ENCODE results near the gene SLC27A3. TPM values are rescaled to one million over a fixed set of nuclear protein-coding genes. Genes with fewer than 3 reads are reported as not detected.
A peak's percentile ranks its signal among the peaks of the same experiment; 100 is the strongest.

The SLC27A3 gene
- polyA plus RNA-seq, 2 of the 4 experiments (the other 2 are of a cell fraction), result 1.3 to 2.1 TPM

DNA sequence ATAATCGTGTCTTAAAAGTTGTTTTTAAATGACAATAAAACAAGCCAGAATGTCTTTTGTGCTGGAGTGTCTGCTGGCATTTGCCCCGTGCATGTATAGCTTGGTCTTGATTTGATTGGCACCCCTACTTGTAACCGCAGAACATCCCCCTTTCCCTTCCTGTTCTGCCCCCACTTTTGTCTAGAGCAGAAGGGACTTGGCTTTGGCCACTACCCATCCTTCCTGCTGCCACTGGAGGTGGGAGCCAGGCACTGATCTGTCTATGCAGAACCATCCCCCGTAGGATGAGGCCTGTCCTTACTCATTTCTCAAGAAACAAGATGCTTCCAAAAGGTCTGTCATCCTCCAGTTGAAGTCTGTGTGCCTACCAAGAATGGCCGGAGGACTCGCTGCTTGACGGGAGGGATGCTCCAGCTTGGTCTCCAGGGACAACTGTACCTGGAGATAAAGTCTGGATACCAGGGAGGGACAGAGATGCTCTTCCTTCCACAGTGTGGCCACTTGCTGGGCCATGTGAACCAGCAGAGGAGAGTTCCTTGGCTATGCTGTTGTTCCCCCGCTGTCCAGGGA lies 1.1 kb upstream of the SLC27A3 start (continued):
- TF ChIP-seq, protein P1, sequence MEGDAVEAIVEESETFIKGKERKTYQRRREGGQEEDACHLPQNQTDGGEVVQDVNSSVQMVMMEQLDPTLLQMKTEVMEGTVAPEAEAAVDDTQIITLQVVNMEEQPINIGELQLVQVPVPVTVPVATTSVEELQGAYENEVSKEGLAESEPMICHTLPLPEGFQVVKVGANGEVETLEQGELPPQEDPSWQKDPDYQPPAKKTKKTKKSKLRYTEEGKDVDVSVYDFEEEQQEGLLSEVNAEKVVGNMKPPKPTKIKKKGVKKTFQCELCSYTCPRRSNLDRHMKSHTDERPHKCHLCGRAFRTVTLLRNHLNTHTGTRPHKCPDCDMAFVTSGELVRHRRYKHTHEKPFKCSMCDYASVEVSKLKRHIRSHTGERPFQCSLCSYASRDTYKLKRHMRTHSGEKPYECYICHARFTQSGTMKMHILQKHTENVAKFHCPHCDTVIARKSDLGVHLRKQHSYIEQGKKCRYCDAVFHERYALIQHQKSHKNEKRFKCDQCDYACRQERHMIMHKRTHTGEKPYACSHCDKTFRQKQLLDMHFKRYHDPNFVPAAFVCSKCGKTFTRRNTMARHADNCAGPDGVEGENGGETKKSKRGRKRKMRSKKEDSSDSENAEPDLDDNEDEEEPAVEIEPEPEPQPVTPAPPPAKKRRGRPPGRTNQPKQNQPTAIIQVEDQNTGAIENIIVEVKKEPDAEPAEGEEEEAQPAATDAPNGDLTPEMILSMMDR (IDR thresholded peaks at IDR 0.05), result no peak
- no peak for TF ChIP-seq TFCP2L1 (CRISPR knock-in tag; IDR thresholded peaks at IDR 0.05)
- no peak for TF ChIP-seq MYC (IDR thresholded peaks at IDR 0.05; ENCODE audit: borderline replicate concordance, low read length)
- TF ChIP-seq FOSB (CRISPR knock-in tag; IDR thresholded peaks at IDR 0.05), result no peak
- no peak for TF ChIP-seq HDAC2 (IDR thresholded peaks at IDR 0.05)
- TF ChIP-seq SMC3 (IDR thresholded peaks at IDR 0.05), result no peak
- TF ChIP-seq, protein P2, sequence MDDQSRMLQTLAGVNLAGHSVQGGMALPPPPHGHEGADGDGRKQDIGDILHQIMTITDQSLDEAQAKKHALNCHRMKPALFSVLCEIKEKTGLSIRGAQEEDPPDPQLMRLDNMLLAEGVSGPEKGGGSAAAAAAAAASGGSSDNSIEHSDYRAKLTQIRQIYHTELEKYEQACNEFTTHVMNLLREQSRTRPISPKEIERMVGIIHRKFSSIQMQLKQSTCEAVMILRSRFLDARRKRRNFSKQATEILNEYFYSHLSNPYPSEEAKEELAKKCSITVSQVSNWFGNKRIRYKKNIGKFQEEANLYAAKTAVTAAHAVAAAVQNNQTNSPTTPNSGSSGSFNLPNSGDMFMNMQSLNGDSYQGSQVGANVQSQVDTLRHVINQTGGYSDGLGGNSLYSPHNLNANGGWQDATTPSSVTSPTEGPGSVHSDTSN (IDR thresholded peaks at IDR 0.05), result no peak
- TF ChIP-seq CBX2 (IDR thresholded peaks at IDR 0.05; ENCODE audit: borderline replicate concordance, low read depth), result no peak
- no peak for TF ChIP-seq CHD2 (IDR thresholded peaks at IDR 0.05; ENCODE audit: low read length, partially characterized antibody)
- TF ChIP-seq, protein P3, sequence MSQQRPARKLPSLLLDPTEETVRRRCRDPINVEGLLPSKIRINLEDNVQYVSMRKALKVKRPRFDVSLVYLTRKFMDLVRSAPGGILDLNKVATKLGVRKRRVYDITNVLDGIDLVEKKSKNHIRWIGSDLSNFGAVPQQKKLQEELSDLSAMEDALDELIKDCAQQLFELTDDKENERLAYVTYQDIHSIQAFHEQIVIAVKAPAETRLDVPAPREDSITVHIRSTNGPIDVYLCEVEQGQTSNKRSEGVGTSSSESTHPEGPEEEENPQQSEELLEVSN (IDR thresholded peaks at IDR 0.05; ENCODE audit: borderline replicate concordance, low read depth), result no peak
- TF ChIP-seq KDM1A (IDR thresholded peaks at IDR 0.05; ENCODE audit: low read depth), result no peak
- TF ChIP-seq, protein P4, sequence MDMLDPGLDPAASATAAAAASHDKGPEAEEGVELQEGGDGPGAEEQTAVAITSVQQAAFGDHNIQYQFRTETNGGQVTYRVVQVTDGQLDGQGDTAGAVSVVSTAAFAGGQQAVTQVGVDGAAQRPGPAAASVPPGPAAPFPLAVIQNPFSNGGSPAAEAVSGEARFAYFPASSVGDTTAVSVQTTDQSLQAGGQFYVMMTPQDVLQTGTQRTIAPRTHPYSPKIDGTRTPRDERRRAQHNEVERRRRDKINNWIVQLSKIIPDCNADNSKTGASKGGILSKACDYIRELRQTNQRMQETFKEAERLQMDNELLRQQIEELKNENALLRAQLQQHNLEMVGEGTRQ (IDR thresholded peaks at IDR 0.05), result no peak
- TF ChIP-seq GATA3 (IDR thresholded peaks at IDR 0.05; ENCODE audit: borderline replicate concordance), result no peak

DNA sequence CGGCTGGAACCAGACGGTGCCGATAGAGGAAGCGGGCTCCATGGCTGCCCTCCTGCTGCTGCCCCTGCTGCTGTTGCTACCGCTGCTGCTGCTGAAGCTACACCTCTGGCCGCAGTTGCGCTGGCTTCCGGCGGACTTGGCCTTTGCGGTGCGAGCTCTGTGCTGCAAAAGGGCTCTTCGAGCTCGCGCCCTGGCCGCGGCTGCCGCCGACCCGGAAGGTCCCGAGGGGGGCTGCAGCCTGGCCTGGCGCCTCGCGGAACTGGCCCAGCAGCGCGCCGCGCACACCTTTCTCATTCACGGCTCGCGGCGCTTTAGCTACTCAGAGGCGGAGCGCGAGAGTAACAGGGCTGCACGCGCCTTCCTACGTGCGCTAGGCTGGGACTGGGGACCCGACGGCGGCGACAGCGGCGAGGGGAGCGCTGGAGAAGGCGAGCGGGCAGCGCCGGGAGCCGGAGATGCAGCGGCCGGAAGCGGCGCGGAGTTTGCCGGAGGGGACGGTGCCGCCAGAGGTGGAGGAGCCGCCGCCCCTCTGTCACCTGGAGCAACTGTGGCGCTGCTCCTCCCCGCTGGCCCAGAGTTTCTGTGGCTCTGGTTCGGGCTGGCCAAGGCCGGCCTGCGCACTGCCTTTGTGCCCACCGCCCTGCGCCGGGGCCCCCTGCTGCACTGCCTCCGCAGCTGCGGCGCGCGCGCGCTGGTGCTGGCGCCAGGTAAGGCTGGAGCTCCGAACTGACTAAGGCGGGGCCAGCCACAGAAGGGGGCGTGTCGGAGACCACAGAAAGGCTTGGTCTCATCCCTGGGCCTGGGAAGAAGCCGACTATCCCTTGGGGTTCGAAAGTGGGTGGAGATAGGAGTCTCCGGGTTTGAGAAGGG lies 486 bp downstream of the SLC27A3 start:
- DNase-seq (ENCODE audit: low read depth in 1 of 2, low spot score in 1 of 2) (peak; percentile 26 to 39), FAIRE-seq (no peak), ATAC-seq (peak; percentile 51 to 77; a peak in 5 of 6 replicates)
- Histone ChIP-seq H3K9me3 (no peaks in the 10 kb centered on the region), H3K4me3 (peak overlapping the region; percentile 52), H3K27ac (peak overlapping the region; percentile 13 to 71; a peak in 3 of 6 replicates), H3K4me1 (peaks cover 5% of the 10 kb centered on the region; the same call in 1 of the 3 replicates), H3K4me2 (peak overlapping the region; percentile 97)
- WGBS (ENCODE audit: missing lambda C conversion rate), result 18% methylated on average over 38 of the region's 83 CpGs
- CTCF ChIA-PET, result interaction anchor here (0.5 to 11.0 kb wide), 4 partner anchors 9 to 170 kb away, joined by 3 to 92 read pairs (median 3); partner anchors contain the start of gene NPR1
- TF ChIP-seq FOSB (CRISPR knock-in tag; IDR thresholded peaks at IDR 0.05) (no peak), MAFK (IDR thresholded peaks at IDR 0.05; ENCODE audit: partially characterized antibody) (no peak), NFE2L2 (conservative IDR thresholded peaks at IDR 0.05; ENCODE audit: low read length) (no peak), TFCP2L1 (CRISPR knock-in tag; IDR thresholded peaks at IDR 0.05) (no peak)
- TF ChIP-seq, protein P5, sequence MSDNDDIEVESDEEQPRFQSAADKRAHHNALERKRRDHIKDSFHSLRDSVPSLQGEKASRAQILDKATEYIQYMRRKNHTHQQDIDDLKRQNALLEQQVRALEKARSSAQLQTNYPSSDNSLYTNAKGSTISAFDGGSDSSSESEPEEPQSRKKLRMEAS (IDR thresholded peaks at IDR 0.05), result 0 out of 2 replicates have a peak, but pooled peaks have one; percentile 36
- TF ChIP-seq, protein P6, sequence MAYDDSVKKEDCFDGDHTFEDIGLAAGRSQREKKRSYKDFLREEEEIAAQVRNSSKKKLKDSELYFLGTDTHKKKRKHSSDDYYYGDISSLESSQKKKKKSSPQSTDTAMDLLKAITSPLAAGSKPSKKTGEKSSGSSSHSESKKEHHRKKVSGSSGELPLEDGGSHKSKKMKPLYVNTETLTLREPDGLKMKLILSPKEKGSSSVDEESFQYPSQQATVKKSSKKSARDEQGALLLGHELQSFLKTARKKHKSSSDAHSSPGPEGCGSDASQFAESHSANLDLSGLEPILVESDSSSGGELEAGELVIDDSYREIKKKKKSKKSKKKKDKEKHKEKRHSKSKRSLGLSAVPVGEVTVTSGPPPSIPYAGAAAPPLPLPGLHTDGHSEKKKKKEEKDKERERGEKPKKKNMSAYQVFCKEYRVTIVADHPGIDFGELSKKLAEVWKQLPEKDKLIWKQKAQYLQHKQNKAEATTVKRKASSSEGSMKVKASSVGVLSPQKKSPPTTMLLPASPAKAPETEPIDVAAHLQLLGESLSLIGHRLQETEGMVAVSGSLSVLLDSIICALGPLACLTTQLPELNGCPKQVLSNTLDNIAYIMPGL (CRISPR knock-in tag; IDR thresholded peaks at IDR 0.05; ENCODE audit: borderline replicate concordance), result no peak
- POLR2A ChIA-PET, result interaction anchor here (1.0 to 1.1 kb wide), 2 partner anchors 8 to 215 kb away, joined by 3 to 4 read pairs; partner anchors contain the start of gene RPS27
